ENCODE measurements around the gene LILRB3. TPM values are rescaled to one million over a fixed set of nuclear protein-coding genes. Genes with fewer than 3 reads are reported as not detected.
"Not testable (repeated sequence)": the region's sequence is repeated elsewhere in the genome, so short reads cannot be mapped to it uniquely, and the experiment has no call there.

The LILRB3 gene
- total RNA-seq, 2 donors from 2014 or later, result 0.85 to 1.8 TPM

DNA sequence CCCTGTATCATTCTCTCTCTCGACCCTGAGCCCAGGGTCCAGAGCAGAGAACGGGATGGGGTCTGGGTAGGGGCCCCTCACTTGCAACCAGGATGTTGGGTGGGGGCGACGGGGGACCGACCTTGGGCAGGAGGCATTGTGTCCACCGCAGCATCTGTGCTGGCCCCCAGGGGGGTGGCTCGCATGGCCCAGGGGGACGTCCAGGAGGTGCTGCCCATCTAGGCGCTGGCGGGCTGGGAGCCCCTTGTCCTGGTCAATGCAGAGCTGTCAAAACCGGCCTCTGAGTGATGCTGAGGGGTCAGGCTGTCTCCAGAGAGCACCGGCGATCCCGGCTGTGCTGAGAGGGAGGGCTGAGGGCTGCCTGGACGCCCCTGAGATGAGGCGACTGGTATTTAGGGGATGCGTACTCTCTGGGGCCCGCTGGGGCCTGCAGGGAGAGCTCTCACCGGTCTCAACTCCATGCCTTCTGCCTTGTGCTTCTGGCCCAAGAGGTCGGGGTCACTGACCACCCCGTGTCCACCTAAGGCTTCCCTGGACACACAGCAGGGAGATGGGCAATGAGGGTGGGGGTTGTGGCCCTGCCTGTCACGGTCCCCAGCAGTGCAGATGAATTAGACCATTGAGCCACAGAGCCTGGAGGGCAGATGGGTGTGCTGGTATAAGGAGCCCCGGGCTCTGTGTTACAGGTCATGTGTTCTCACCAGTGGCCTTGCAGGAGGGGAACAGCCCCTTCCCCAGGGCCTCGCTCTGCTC lies 13.6 kb downstream of the LILRB3 start:
- Mint-ChIP-seq H3K27me3 (no peaks in the 10 kb centered on the region), H3K27ac (peak overlapping the region; percentile 83), H3K36me3 (ENCODE audit: low read depth) (peaks cover 83% of the 10 kb centered on the region), H3K9me3 (no peaks in the 10 kb centered on the region), H3K4me1 (peaks cover 41% of the 10 kb centered on the region), H3K4me3 (peak overlapping the region; percentile 91)
- no peak for ATAC-seq (replicated peaks)

DNA sequence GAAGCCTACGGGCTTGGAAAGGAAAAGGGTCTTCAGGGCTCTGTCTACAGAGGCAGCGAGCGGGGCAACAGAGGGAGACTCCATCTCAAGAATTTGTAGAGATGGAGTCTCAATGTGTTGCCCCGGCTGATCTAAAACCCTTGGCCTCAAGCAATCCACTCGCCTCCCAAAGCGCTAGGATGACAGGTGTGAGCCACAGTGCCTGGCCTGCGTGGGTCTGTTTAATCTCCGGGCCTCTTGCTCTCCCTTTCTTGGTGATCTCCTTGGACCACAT lies 14.1 kb downstream of the LILRB3 start:
- H3K4me3 Mint-ChIP-seq, result peak overlapping the region; percentile 91
- no peaks in the 10 kb centered on the region for H3K9me3 Mint-ChIP-seq
- peaks cover 41% of the 10 kb centered on the region for H3K4me1 Mint-ChIP-seq
- peaks cover 88% of the 10 kb centered on the region for H3K36me3 Mint-ChIP-seq (ENCODE audit: low read depth)
- H3K27ac Mint-ChIP-seq, result peak overlapping the region; percentile 73
- no peak for ATAC-seq (replicated peaks)
- no peaks in the 10 kb centered on the region for H3K27me3 Mint-ChIP-seq

DNA sequence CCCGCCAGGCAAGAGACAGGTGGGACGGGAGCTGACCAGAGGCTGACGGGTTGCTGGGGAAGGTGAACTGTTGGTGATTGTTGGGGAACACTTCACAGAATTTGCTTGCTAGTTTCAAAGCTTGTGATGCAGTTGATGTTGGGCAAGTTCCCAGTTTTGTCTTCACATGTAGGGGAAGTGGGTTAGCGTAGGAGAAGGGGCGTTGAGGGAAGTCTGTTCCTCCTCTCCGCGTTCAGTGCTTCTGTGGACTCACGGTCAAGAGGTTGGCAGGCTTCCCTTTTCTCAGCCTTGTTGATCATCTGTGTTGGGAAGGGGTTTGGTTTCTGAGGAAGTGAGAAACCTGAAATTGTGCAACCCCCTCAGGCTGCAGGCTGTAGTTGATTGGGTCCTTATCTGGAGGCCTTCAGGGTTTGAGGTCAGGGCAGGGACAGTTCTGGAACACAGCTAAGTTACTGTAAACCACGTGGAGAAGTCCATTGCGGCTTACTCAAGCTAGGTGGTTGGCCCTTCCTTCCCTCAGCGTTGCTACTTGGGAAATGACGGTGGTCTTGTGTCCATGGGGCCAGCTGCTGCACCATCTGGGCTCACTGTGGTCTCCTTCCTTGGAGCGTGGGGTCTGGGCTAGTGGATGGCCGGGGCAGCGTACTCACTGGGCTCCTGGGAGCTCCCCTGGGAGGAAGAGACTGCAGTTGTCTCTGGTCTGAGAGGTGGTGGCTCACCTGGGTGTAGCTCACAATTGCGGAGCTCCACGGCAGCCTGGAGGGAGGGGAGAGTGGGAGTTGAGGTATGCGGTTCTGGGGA lies 14.6 kb downstream of the LILRB3 start:
- peak; percentile 5 for ATAC-seq (replicated peaks)
- peaks cover 91% of the 10 kb centered on the region for H3K36me3 Mint-ChIP-seq (ENCODE audit: low read depth)
- H3K4me1 Mint-ChIP-seq, result peaks cover 45% of the 10 kb centered on the region
- H3K9me3 Mint-ChIP-seq, result no peaks in the 10 kb centered on the region
- H3K4me3 Mint-ChIP-seq, result peak overlapping the region; percentile 91
- H3K27me3 Mint-ChIP-seq, result no peaks in the 10 kb centered on the region
- peak overlapping the region; percentile 73 for H3K27ac Mint-ChIP-seq

DNA sequence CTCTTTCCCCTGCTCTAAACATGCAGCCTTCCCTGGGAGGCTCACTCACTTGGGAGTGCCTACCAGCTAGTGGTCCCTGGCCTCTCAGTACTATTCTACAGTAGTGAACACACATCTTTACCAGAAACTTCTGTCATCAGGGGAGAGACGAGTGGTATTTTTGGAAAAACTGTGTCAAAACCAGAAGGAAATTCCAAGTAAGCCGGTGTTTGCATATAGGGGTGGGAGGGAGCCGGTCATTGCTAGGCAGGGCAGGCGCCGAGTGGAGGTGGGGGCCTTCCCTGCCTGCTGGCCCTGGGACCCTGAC lies 15.2 kb downstream of the LILRB3 start:
- ATAC-seq (replicated peaks), result peak; percentile 23
- H3K9me3 Mint-ChIP-seq, result no peaks in the 10 kb centered on the region
- H3K36me3 Mint-ChIP-seq (ENCODE audit: low read depth), result peaks cover 91% of the 10 kb centered on the region
- H3K27ac Mint-ChIP-seq, result peak overlapping the region; percentile 73
- no peaks in the 10 kb centered on the region for H3K27me3 Mint-ChIP-seq
- H3K4me1 Mint-ChIP-seq, result peaks cover 50% of the 10 kb centered on the region
- H3K4me3 Mint-ChIP-seq, result peak overlapping the region; percentile 91

DNA sequence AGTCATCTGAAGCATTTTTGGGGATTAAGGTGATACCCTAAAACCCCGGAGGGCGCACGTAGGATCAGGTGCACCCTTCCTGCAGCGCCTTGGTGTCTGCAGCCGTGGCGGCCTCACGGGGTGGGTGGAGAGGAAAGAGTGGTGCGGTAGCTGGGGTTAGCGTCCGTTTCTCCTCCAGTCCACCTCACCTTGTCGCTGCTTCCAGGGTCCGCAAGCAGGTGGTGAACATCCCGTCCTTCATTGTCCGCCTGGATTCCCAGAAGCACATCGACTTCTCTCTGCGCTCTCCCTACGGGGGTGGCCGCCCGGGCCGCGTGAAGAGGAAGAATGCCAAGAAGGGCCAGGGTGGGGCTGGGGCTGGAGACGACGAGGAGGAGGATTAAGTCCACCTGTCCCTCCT lies 15.6 kb downstream of the LILRB3 start:
- H3K4me1 Mint-ChIP-seq, result peaks cover 53% of the 10 kb centered on the region
- H3K27me3 Mint-ChIP-seq; H3K9me3 Mint-ChIP-seq; ATAC-seq (replicated peaks): not testable (repeated sequence)
- H3K4me3 Mint-ChIP-seq, result peak overlapping the region; percentile 91
- peak overlapping the region; percentile 73 for H3K27ac Mint-ChIP-seq
- H3K36me3 Mint-ChIP-seq (ENCODE audit: low read depth), result peaks cover 91% of the 10 kb centered on the region

DNA sequence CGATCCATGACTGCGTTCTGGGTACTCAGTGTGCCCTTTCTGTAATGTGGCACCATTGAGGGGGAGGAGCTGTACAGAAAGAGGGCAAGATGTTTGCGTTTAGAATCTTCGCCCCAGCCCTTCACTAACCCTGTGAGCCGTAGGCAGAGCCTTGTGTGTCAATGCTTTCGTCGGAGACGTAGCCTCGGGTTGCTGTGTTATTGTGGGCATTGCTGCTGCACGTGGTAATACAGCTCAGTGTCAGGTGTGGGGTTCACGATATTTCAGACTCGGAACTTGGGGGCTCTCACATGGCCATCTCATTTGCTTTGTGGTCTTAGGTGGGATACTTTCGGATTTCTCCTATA lies 16.0 kb downstream of the LILRB3 start:
- no peak for ATAC-seq (replicated peaks)
- no peaks in the 10 kb centered on the region for H3K9me3 Mint-ChIP-seq
- H3K4me1 Mint-ChIP-seq, result peaks cover 53% of the 10 kb centered on the region
- peak overlapping the region; percentile 91 for H3K4me3 Mint-ChIP-seq
- no peaks in the 10 kb centered on the region for H3K27me3 Mint-ChIP-seq
- peak overlapping the region; percentile 73 for H3K27ac Mint-ChIP-seq
- peaks cover 92% of the 10 kb centered on the region for H3K36me3 Mint-ChIP-seq (ENCODE audit: low read depth)

DNA sequence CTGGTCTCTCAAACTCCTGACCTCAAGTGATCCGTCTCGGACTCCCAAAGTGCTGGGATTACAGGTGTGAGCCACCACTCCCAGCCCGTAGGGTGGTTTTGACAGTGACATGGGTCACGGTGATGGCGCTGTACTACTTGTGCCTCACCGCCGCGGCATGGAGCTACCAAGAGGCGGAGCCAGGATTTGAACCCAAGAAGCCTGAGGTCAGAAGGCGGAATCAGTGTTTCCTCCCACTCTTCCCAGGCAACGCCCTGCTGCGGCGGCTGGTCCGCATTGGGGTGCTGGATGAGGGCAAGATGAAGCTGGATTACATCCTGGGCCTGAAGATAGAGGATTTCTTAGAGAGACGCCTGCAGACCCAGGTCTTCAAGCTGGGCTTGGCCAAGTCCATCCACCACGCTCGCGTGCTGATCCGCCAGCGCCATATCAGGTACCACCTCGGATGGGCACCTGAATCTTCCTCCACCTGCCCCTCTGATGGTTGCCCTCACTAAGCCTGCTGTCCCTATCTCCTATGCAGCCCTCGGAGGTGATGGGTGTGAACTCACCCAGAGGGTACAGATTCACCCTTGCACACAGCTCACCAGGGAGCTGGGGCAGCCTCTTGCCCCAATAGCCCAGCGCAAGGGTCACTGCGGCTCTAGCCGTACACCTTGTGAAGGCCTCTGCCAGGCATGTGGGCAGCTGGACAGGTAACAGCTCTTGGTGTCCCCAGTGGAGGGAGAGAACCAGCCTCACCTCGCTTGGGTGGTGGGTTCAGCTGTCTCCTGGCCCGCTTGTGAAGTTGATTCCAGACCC lies 16.6 kb downstream of the LILRB3 start:
- Mint-ChIP-seq H3K9me3 (no peaks in the 10 kb centered on the region), H3K4me1 (peaks cover 51% of the 10 kb centered on the region), H3K27me3 (no peaks in the 10 kb centered on the region), H3K36me3 (ENCODE audit: low read depth) (peaks cover 94% of the 10 kb centered on the region), H3K27ac (no peak overlapping the region), H3K4me3 (peak overlapping the region; percentile 91)
- no peak for ATAC-seq (replicated peaks)

DNA sequence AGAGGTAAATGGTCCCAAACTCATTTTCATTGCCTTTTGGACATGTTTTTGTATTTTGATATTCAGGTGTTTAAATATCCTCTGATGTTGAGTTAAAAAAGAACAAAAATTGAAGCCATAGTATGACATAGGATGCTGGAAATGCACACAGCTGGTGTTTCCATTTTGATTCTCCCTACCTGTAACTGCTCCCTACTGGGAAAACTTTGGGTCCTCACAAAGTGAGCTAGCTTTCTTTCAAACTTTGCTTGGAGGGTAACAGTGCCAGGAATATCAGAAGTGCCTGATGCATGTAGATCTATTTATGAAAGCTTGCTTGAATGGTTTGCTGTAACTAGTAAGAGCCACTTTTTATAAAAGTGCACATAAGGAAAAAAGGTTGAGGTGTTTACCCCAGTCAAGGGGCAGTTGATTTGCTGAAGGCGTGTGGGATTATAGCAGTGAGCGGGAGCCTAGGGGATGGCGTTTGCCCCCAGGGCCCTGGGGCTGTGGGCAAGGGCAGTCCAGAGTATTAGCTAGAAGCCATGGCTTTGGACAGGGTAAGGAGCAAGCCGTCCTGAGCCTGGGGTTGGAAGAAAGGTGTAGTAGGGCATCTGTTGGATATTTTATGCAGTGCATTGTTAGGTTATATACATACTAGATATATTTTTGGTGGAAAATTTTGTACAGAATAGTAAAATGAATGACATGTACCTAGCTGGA lies 17.9 kb downstream of the LILRB3 start:
- H3K4me3 Mint-ChIP-seq, result peak overlapping the region; percentile 91
- peaks cover 90% of the 10 kb centered on the region for H3K36me3 Mint-ChIP-seq (ENCODE audit: low read depth)
- no peaks in the 10 kb centered on the region for H3K9me3 Mint-ChIP-seq
- peaks cover 41% of the 10 kb centered on the region for H3K4me1 Mint-ChIP-seq
- peak overlapping the region; percentile 51 for H3K27ac Mint-ChIP-seq
- no peak for ATAC-seq (replicated peaks)
- H3K27me3 Mint-ChIP-seq, result no peaks in the 10 kb centered on the region

DNA sequence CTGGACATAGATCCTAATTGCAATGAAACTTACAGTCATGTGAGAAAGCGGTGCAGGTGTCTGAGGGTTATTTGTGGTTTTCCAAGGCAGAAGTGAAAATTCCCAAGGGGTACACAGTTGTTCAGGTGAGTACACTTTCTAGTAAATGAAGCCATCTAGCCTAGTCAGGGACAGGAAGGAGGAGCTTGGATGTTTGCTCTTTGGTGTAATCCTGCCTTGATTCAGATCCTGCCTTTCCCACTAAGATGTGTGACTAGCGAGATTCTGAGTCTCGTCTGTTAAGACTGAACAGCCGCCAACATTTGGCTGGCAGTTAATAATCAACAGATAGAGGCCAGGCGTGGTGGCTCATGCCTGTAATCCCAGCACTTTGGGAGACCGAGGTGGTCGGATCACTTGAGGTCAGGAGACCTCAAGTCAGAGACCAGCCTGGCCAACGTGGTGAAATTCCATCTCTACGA lies 19.6 kb downstream of the LILRB3 start:
- peak overlapping the region; percentile 91 for H3K4me3 Mint-ChIP-seq
- no peaks in the 10 kb centered on the region for H3K9me3 Mint-ChIP-seq
- H3K27me3 Mint-ChIP-seq, result no peaks in the 10 kb centered on the region
- peaks cover 33% of the 10 kb centered on the region for H3K4me1 Mint-ChIP-seq
- no peak for ATAC-seq (replicated peaks)
- peaks cover 78% of the 10 kb centered on the region for H3K36me3 Mint-ChIP-seq (ENCODE audit: low read depth)
- H3K27ac Mint-ChIP-seq, result peak overlapping the region; percentile 99

DNA sequence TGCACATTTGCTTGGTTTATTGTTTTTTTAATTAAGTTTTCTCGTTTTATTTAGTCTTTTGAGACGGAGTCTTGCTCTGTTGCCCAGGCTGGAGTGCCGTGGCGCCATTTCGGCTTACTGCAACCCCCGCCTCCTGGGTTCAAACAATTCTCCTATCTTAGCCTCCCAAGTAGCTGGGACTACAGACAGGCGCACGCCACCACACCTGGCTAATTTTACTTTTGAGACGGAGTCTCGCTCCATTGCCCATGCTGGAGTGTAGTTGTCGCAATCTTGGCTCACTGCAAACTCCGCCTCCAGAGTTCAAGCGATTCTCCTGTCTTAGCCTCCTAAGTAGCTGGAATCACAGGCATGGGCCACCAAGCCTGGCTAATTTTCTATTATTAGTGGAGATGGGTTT lies 20.8 kb downstream of the LILRB3 start:
- ATAC-seq (replicated peaks), result no peak
- peaks cover 22% of the 10 kb centered on the region for H3K4me1 Mint-ChIP-seq
- H3K4me3 Mint-ChIP-seq, result peak overlapping the region; percentile 91
- H3K36me3 Mint-ChIP-seq (ENCODE audit: low read depth), result peaks cover 70% of the 10 kb centered on the region
- no peaks in the 10 kb centered on the region for H3K27me3 Mint-ChIP-seq
- peak overlapping the region; percentile 99 for H3K27ac Mint-ChIP-seq
- H3K9me3 Mint-ChIP-seq, result no peaks in the 10 kb centered on the region

DNA sequence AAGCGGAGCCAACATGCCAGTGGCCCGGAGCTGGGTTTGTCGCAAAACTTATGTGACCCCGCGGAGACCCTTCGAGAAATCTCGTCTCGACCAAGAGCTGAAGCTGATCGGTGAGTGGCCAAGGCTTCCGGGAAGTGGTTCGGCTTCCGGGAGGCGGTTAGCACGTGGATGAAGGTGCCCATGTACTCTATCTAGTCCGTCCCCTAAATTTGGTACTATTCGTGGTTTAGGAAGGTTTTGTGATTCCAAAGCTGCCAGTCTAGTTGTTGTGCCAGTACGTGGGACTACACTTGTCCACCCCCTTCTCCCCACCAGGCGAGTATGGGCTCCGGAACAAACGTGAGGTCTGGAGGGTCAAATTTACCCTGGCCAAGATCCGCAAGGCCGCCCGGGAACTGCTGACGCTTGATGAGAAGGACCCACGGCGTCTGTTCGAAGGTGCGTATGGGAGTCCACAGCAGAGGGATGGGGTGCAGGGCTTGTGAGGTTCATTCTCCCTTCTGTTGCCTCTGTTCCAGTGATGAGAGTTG lies 21.6 kb downstream of the LILRB3 start:
- Mint-ChIP-seq H3K9me3 (no peaks in the 10 kb centered on the region), H3K4me3 (peak overlapping the region; percentile 91), H3K4me1 (peaks cover 22% of the 10 kb centered on the region), H3K27ac (peak overlapping the region; percentile 99), H3K27me3 (no peaks in the 10 kb centered on the region), H3K36me3 (ENCODE audit: low read depth) (peaks cover 64% of the 10 kb centered on the region)
- ATAC-seq (replicated peaks), result no peak

DNA sequence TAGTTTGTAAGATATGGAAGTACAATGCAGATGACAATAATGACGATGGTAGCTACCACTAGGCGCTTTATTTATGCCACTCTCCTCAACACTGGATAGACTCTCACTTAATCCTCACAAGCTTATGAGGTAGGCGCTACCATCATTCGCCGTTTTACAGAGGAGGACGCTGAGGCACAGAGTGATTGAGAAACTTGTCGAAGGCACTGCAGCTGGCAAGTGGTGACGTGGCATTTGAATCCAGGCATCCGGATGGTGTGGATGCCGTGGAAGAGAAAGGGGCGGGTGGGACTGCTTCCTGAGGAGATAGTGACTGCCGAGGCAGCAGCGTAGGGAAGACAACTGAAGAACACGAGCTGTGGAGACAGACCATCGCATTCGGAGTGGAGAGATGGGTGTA lies 23.4 kb downstream of the LILRB3 start:
- H3K4me1 Mint-ChIP-seq, result peaks cover 11% of the 10 kb centered on the region
- peak overlapping the region; percentile 99 for H3K27ac Mint-ChIP-seq
- peak overlapping the region; percentile 91 for H3K4me3 Mint-ChIP-seq
- peaks cover 61% of the 10 kb centered on the region for H3K36me3 Mint-ChIP-seq (ENCODE audit: low read depth)
- no peaks in the 10 kb centered on the region for H3K9me3 Mint-ChIP-seq
- no peak for ATAC-seq (replicated peaks)
- no peaks in the 10 kb centered on the region for H3K27me3 Mint-ChIP-seq

DNA sequence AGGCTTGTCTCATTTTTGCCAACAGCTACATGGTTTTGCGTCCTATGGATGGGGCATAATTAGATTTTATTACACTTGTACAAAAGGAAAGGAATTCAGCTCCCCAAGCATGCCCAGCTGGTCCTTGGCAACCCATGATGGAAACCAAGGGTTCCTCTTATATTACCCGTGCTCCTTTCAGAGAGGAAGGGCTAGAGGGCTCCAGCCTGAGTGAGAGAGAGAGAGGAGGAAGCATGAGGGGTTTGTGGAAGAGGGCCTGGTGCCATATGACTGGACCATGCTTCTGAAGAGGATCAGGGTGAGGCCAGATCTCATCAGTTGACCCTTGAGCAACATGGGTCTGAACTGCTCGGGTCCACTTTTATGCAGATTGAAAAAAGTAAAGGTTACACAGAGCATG lies 25.7 kb downstream of the LILRB3 start:
- Mint-ChIP-seq H3K9me3 (no peaks in the 10 kb centered on the region), H3K36me3 (ENCODE audit: low read depth) (peaks cover 59% of the 10 kb centered on the region), H3K4me3 (no peak overlapping the region), H3K27ac (no peak overlapping the region), H3K4me1 (no peaks in the 10 kb centered on the region), H3K27me3 (no peaks in the 10 kb centered on the region)
- no peak for ATAC-seq (replicated peaks)

DNA sequence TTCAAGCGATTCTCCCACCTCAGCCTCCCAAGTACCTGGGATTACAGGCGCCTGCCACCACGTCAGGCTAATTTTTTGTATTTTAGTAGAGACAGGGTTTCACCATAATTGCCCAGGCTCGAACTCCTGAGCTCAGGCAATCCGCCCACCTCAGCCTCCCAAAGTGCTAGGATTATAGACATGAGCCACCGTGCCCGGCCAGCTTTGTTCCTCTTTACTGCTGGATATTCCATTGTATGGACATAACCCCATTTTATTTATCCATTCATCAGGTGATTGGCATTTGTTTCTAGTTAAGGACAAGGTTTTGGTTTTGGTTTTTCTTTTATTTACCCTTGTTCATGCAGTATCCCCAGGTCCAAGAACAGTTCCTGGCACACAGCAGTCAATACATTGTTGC lies 26.3 kb downstream of the LILRB3 start:
- Mint-ChIP-seq H3K27ac (no peak overlapping the region), H3K4me1 (peaks cover 6% of the 10 kb centered on the region), H3K27me3 (no peaks in the 10 kb centered on the region), H3K4me3 (no peak overlapping the region), H3K36me3 (ENCODE audit: low read depth) (peaks cover 59% of the 10 kb centered on the region), H3K9me3 (no peaks in the 10 kb centered on the region)
- ATAC-seq (replicated peaks), result no peak

Data from activated T-helper 17 cell treated with anti-CD3 and anti-CD28 coated beads, Interleukin-2, amount 50 U/mL, for 72 hours (primary cell).